AG09309 (cell line): Measurements from ENCODE around the gene MOB1A.

Source experiments
- DNase-seq: peaks from one replicate; pipeline ENCODE4 v3.0.0-alpha.2; 2010; ENCODE audit warnings: low read depth
- H3K4me3 ChIP-seq: 2 replicates; pipeline ENCODE4 v1.5.1; 2011; ENCODE audit warnings: mild to moderate bottlenecking, low read depth, low read length, moderate library complexity; ENCODE audit not compliant: control insufficient read depth
- TF ChIP-seq, protein P1 (sequence below): IDR thresholded peaks from 2 replicates; pipeline ENCODE4 v1.5.1; 2011; ENCODE audit warnings: mild to moderate bottlenecking, low read depth, low read length, inconsistent platforms; ENCODE audit not compliant: insufficient read depth, control insufficient read depth; ENCODE audit errors: missing control alignments

The MOB1A gene

DNA sequence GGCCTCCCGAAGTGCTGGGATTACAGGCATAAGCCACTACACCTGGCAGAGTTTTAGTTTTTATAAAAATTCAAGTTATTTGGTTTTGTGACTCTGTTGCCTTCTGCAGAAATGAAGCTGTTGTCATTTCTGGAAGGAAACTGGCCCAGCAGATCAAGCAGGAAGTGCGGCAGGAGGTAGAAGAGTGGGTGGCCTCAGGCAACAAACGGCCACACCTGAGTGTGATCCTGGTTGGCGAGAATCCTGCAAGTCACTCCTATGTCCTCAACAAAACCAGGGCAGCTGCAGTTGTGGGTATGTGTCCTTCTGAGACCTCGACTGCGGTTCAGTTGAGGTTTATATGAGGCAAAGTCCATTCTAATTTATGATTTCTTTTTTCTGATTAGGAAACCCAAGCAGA, 26.9 kb upstream of the MOB1A start:
- H3K4me3 ChIP-seq, result no peak overlapping the region
- DNase-seq, result no peak
- TF ChIP-seq, protein P1, sequence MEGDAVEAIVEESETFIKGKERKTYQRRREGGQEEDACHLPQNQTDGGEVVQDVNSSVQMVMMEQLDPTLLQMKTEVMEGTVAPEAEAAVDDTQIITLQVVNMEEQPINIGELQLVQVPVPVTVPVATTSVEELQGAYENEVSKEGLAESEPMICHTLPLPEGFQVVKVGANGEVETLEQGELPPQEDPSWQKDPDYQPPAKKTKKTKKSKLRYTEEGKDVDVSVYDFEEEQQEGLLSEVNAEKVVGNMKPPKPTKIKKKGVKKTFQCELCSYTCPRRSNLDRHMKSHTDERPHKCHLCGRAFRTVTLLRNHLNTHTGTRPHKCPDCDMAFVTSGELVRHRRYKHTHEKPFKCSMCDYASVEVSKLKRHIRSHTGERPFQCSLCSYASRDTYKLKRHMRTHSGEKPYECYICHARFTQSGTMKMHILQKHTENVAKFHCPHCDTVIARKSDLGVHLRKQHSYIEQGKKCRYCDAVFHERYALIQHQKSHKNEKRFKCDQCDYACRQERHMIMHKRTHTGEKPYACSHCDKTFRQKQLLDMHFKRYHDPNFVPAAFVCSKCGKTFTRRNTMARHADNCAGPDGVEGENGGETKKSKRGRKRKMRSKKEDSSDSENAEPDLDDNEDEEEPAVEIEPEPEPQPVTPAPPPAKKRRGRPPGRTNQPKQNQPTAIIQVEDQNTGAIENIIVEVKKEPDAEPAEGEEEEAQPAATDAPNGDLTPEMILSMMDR, result no peak

DNA sequence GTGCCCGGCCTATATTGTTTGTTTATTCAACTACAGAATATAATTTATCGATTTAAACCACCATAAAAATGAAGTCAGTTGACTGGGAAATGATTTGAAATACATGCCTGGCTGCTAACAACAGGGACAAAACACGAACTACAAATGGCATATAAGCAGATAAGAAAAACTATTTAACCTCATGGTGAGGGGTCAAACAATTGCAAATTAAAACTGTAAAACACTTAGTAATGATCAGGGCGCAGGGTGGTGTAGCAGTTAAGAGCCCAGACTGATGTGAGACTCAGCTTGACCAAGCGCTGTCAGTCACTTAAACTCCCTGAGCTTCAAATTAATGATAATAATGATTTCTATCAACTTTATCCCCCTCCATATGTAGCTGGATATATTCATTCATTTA, 26.4 kb upstream of the MOB1A start:
- no peak for DNase-seq
- H3K4me3 ChIP-seq, result no peak overlapping the region
- TF ChIP-seq, protein P1, result no peak

DNA sequence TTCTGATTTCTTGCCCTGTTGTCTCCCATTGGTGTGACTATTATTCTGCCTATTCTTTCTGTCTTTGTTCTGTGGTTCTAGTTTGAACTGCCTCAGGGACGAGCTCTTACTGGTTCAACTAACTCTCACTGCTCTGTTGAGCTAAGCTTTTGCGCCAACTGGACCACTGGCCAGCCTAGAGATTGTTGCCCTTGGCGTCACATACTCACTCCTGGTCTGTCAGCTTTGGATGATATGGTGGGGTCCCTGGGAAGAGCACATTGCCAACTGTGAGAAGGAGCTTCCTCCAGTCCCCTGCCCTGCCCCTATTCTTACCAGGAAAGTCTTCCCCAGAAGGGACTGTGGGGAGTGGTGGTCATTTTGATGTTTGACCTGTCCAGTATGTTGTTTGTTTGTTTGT, 25.8 kb upstream of the MOB1A start:
- no peak for DNase-seq
- H3K4me3 ChIP-seq, result no peak overlapping the region
- TF ChIP-seq, protein P1, result no peak

DNA sequence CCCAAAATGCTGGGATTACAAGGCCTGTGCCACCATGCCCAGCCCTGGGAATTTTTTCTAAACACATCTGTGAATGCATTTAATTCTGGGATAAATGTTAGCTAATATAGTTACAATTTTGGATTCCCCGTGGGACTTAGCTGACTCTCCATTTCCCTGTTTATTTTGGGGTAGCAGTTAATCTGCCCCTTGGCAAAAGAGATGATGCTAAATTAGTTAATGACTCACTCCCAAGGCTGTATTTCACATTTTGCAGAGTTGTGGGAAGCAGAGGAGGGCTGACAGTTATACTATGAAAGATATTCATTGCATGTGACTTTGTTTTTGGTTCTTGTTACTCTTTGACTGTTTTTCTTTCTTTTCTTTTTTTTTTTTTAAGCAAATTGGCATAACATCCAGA, 22.9 kb upstream of the MOB1A start:
- H3K4me3 ChIP-seq, result peak overlapping the region; percentile 14; the same call in 1 of the 2 replicates
- TF ChIP-seq, protein P1, result no peak
- DNase-seq, result peak; percentile 51

DNA sequence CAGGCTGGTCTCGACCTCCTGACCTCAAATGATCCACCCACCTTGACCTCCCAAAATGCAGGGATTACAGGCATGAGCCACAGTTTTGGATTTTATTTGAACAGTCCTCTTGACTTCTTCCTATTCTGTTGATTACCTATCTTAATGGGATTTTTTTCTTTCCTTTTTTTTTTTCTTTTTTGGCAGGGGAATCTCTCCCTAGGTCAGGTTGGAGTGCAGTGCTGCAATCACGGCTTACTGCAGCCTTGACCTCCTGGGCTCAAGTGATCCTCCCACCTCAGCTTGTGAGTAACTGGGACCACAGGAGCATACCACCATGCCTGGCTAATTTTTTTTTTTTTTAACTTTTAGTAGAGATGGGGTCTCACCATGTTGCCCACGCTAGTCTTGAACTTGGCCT, 22.5 kb upstream of the MOB1A start:
- H3K4me3 ChIP-seq, result peak overlapping the region; percentile 14
- TF ChIP-seq, protein P1, result no peak
- no peak for DNase-seq

DNA sequence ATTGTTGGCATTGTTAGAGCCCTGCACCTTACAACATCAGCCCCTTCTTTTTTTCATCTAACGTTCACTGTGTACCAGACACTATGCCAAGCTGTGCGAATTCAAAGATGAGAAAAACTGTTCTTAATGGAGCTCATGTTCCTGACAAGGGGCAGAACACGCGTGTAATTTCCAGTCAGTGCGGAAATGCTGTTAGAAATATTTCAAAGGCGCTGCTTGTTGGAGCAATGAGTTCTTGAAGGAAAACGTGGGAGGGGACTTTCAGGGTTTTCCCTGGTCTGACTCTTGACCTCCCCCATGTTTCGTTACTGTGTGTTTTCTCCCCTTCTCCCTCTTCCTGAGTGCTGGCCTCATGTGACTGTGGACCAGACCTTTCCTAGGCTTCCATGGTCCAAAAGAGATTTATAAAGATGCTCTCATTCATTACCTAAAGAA, 21.2 kb upstream of the MOB1A start:
- DNase-seq, result no peak
- TF ChIP-seq, protein P1, result no peak

DNA sequence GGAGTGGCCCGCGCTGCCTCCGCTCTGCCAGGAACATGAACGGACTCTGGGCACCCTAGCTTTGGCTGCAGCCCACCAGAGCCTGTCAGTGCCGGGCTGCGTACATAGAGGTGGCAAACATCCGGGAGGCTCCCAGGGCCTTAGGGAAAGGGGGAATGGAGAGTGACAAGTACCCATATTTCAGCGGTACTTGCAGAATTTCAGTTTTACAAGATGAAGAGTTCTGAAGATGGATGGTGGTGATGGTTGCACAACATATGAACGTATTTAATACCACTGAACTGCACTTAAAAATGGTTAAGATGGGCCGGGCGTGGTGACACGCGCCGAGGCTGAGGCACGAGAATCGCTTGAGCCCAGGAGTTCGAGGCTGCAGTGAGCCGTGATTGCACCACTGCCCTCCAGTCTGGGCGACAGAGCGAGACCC, 20.6 kb upstream of the MOB1A start:
- TF ChIP-seq, protein P1, result no peak
- peak overlapping the region; percentile 87 for H3K4me3 ChIP-seq
- no peak for DNase-seq

More for the DNA sequence above, 21.2 kb upstream of the MOB1A start:
- peak overlapping the region; percentile 87 for H3K4me3 ChIP-seq
